Measurements from ENCODE around the gene FANCE.

The FANCE gene

GRCh38 chr6:35483893-35484645 is 31.9 kb downstream of the FANCE start:
- DNase-seq (ENCODE audit: low spot score) (no peak), FAIRE-seq (no peak)

GRCh38 chr6:35484921-35485392 is 32.8 kb downstream of the FANCE start:
- FAIRE-seq = peak; percentile 95
- peak; percentile 70 for DNase-seq (ENCODE audit: low spot score)

GRCh38 chr6:35485402-35485877 is 33.3 kb downstream of the FANCE start:
- FAIRE-seq (peak; percentile 91), DNase-seq (ENCODE audit: low spot score) (peak; percentile 91)

- DNase-seq (ENCODE audit: low spot score) (peak; percentile 50), FAIRE-seq (no peak)
Measured at GRCh38 chr6:35486005-35486925, 34.1 kb downstream of the FANCE start.

GRCh38 chr6:35487658-35488516 is 35.7 kb downstream of the FANCE start:
- FAIRE-seq (no peak), DNase-seq (ENCODE audit: low spot score) (peak; percentile 70)

- DNase-seq (ENCODE audit: low spot score) (no peak), FAIRE-seq (no peak)
Measured at GRCh38 chr6:35488517-35488862, 36.4 kb downstream of the FANCE start.

- FAIRE-seq = no peak
- DNase-seq (ENCODE audit: low spot score) = no peak
Measured at GRCh38 chr6:35489066-35489465, 36.9 kb downstream of the FANCE start.

GRCh38 chr6:35489995-35490791 is 38.1 kb downstream of the FANCE start:
- FAIRE-seq (no peak), DNase-seq (ENCODE audit: low spot score) (no peak)

GRCh38 chr6:35490821-35491557 is 38.9 kb downstream of the FANCE start:
- DNase-seq (ENCODE audit: low spot score) (no peak), FAIRE-seq (no peak)

GRCh38 chr6:35491558-35492257 is 39.6 kb downstream of the FANCE start:
- FAIRE-seq (no peak), DNase-seq (ENCODE audit: low spot score) (no peak)

- DNase-seq (ENCODE audit: low spot score) (no peak), FAIRE-seq (no peak)
Measured at GRCh38 chr6:35492258-35492973, 40.3 kb downstream of the FANCE start.

- FAIRE-seq = no peak
- no peak for DNase-seq (ENCODE audit: low spot score)
Measured at GRCh38 chr6:35492974-35493284, 40.8 kb downstream of the FANCE start.

- DNase-seq (ENCODE audit: low spot score) = no peak
- FAIRE-seq = peak; percentile 70
Measured at GRCh38 chr6:35493307-35493983, 41.3 kb downstream of the FANCE start.

GRCh38 chr6:35494161-35494563 is 42.0 kb downstream of the FANCE start:
- no peak for DNase-seq (ENCODE audit: low spot score)
- FAIRE-seq = no peak

GRCh38 chr6:35495258-35496035 is 43.3 kb downstream of the FANCE start:
- no peak for DNase-seq (ENCODE audit: low spot score)
- FAIRE-seq = no peak

- DNase-seq (ENCODE audit: low spot score) = peak; percentile 74
- FAIRE-seq = no peak
Measured at GRCh38 chr6:35496036-35496840, 44.1 kb downstream of the FANCE start.
